Parathyroid adenoma (tissue), 2 donors: ENCODE results near the gene RFTN1.

Experiments
- H2AFZ ChIP-seq: fragments of 300-600 bp; sonication (generic); one replicate; pipeline ENCODE4 v1.7.0; 2017; ENCODE audit warnings: antibody characterized with exemption, mild to moderate bottlenecking
- H3K27ac ChIP-seq: fragments of 300-600 bp; sonication (generic); one replicate; pipeline ENCODE4 v1.7.0; 2017
- H3K27me3 ChIP-seq: fragments of 300-600 bp; sonication (generic); one replicate; pipeline ENCODE4 v1.7.0; 2017; ENCODE audit warnings: low read length; ENCODE audit not compliant: control insufficient read depth, insufficient read depth
- H3K36me3 ChIP-seq: fragments of 300-600 bp; sonication (generic); one replicate; pipeline ENCODE4 v1.7.0; 2017; ENCODE audit warnings: low read length; ENCODE audit not compliant: control insufficient read depth, insufficient read depth
- H3K4me1 ChIP-seq: fragments of 300-600 bp; sonication (generic); one replicate; pipeline ENCODE4 v1.7.0; 2017; ENCODE audit warnings: control low read depth
- H3K4me2 ChIP-seq: fragments of 300-600 bp; sonication (generic); one replicate; pipeline ENCODE4 v1.7.0; 2017; ENCODE audit warnings: low read length
- H3K4me3 ChIP-seq: fragments of 300-600 bp; sonication (generic); one replicate; pipeline ENCODE4 v1.7.0; 2017; ENCODE audit warnings: low read depth, low read length
- H3K79me2 ChIP-seq: fragments of 300-600 bp; sonication (generic); one replicate; pipeline ENCODE4 v1.7.0; 2017; ENCODE audit warnings: control low read depth
- H3K9ac ChIP-seq: fragments of 300-600 bp; sonication (generic); one replicate; pipeline ENCODE4 v1.7.0; 2017; ENCODE audit warnings: mild to moderate bottlenecking
- H3K9me3 ChIP-seq: fragments of 300-600 bp; sonication (generic); one replicate; pipeline ENCODE4 v1.7.0; 2017; ENCODE audit warnings: low read length; ENCODE audit not compliant: control insufficient read depth
- TF ChIP-seq, protein P1 (sequence below): fragments of 300-600 bp; sonication (generic); IDR thresholded peaks from one replicate; pipeline ENCODE4 v1.7.0; 2017; ENCODE audit warnings: antibody characterized with exemption, mild to moderate bottlenecking
- donor health status: primary hyperparathyroidism.

Gene RFTN1

DNA sequence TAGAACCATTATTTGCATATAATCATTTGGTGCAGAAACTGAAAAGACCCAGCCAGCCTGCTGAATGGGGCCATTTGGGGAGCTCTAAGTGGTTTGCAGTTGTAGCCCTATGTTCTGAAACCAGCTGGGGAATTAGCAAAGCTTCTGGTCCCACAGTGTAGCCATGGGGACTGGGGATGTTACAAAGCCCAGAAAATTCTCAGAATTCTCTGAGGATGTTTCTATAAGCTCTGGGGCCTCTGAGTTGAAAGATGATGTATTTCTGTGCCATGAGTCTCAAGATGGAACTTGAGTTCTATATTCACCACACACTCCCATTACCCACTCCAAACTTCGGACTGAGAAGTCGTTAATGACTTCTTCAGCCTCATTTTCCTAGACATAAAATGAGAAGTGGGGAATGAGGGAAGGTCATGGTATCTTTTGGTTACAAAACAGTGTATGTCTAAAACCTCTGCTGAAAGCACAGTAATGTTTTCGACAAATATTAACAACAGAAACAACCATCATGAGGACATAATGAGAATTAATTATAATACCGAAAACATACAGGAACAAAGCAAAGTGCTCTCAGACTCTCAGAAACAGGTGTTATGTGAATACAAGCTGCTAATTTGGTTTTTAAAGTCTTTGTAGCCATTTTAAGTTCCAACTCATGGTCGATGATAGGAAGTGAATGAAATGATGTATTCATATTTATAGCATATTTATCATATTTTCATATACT lies 89.4 kb downstream of the RFTN1 start:
- H3K4me2 ChIP-seq: no peak overlapping the region
- H3K27ac ChIP-seq: no peak overlapping the region
- no peaks in the 10 kb centered on the region for H3K79me2 ChIP-seq
- H3K27me3 ChIP-seq: no peaks in the 10 kb centered on the region
- H3K36me3 ChIP-seq: no peaks in the 10 kb centered on the region
- TF ChIP-seq, protein P1, sequence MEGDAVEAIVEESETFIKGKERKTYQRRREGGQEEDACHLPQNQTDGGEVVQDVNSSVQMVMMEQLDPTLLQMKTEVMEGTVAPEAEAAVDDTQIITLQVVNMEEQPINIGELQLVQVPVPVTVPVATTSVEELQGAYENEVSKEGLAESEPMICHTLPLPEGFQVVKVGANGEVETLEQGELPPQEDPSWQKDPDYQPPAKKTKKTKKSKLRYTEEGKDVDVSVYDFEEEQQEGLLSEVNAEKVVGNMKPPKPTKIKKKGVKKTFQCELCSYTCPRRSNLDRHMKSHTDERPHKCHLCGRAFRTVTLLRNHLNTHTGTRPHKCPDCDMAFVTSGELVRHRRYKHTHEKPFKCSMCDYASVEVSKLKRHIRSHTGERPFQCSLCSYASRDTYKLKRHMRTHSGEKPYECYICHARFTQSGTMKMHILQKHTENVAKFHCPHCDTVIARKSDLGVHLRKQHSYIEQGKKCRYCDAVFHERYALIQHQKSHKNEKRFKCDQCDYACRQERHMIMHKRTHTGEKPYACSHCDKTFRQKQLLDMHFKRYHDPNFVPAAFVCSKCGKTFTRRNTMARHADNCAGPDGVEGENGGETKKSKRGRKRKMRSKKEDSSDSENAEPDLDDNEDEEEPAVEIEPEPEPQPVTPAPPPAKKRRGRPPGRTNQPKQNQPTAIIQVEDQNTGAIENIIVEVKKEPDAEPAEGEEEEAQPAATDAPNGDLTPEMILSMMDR: no peak
- H3K9ac ChIP-seq: no peak overlapping the region
- no peak overlapping the region for H2AFZ ChIP-seq
- no peaks in the 10 kb centered on the region for H3K9me3 ChIP-seq
- no peaks in the 10 kb centered on the region for H3K4me1 ChIP-seq
- no peak overlapping the region for H3K4me3 ChIP-seq

DNA sequence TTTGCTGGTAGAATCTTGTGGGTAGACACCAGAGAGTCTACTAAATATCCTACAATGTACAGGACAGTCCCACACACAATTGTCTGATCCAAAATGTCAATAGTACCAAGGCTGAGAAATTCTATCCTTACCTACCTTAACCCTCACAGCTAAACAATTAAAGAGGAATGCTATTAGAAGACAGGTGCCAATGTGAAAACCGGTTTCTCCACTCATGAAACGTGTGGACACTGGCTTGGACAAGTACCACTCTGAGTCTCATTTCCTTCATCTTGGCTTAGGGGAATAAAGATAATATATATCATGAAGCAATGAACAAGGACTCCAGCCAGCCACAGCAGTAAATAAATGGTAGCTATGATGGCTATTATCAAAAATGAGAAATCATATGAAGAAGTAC lies 90.2 kb downstream of the RFTN1 start:
- no peak overlapping the region for H2AFZ ChIP-seq
- no peak overlapping the region for H3K27ac ChIP-seq
- no peaks in the 10 kb centered on the region for H3K79me2 ChIP-seq
- H3K9me3 ChIP-seq: no peaks in the 10 kb centered on the region
- H3K27me3 ChIP-seq: no peaks in the 10 kb centered on the region
- H3K9ac ChIP-seq: no peak overlapping the region
- TF ChIP-seq, protein P1: no peak
- H3K4me3 ChIP-seq: no peak overlapping the region
- H3K36me3 ChIP-seq: no peaks in the 10 kb centered on the region
- no peaks in the 10 kb centered on the region for H3K4me1 ChIP-seq
- H3K4me2 ChIP-seq: no peak overlapping the region

DNA sequence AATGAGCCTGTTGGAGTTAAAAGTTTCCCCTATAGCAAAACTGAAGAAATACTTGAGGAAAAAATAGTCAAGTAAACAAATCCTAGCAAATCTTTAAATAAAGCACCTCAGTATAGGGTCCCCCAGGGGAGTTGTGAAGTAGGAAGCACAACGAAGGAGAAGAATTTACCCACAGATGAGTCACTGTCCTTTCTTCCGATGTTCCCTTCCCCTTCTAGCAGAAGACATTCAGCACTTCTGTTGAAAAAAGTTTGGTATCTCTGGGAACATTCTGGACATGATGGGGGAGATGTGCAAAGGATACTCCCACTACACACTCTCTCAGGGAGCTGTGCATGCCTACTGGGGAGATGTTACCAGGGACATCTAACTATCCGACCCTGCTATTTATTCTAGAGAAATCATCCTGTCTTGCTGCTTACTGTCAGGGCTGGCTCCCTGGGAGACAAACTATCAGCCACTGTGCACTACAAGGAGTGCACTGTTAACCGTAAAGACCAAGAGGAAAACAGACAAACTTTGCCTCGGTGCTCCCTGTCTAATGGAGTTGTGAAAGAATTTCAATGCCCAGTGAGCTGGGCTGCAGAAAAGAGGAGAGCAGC lies 93.8 kb downstream of the RFTN1 start:
- no peaks in the 10 kb centered on the region for H3K27me3 ChIP-seq
- H3K4me2 ChIP-seq: no peak overlapping the region
- TF ChIP-seq, protein P1: no peak
- no peaks in the 10 kb centered on the region for H3K9me3 ChIP-seq
- H3K36me3 ChIP-seq: no peaks in the 10 kb centered on the region
- no peak overlapping the region for H3K9ac ChIP-seq
- no peak overlapping the region for H2AFZ ChIP-seq
- H3K4me1 ChIP-seq: no peaks in the 10 kb centered on the region
- no peaks in the 10 kb centered on the region for H3K79me2 ChIP-seq
- no peak overlapping the region for H3K27ac ChIP-seq
- H3K4me3 ChIP-seq: no peak overlapping the region

DNA sequence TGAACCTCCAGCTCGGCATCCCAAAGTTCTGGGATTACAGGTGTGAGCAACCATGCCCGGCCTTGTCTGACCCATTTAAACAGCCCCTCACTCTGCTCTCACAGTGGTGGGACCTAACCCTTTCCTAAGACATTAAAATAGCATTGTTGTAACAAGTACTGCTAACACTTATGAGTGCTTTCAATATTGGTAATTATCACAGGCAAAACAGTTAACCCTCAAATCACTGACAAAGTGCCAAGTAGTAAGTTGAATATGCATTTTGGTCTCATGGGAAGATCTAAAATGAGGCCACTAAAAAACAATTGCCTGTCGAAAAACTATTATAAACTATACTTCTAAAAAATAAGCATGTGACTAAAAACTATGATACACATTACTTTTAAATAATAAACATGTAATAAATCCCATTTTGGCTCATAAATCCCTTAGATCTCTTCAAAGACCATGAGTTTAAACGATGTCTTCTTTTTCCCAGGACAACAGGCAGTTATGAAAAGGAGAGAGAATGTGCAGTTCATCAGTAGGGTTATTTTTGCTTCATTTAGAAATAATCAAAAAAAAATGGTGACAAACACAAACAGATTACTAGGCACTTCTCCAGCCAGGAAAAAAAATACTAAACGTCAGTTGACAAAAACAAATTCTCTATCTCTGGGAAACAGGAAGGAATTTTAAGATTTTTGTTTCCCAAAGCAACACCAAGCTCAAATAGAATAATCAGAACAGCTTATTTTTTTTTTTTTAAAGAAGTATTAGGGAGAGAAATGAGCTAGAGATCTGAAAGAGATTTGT lies 95.4 kb downstream of the RFTN1 start:
- Histone ChIP-seq H3K79me2 (no peaks in the 10 kb centered on the region), H3K4me2 (no peak overlapping the region), H2AFZ (no peak overlapping the region), H3K4me3 (no peak overlapping the region), H3K36me3 (no peaks in the 10 kb centered on the region), H3K9ac (no peak overlapping the region), H3K9me3 (no peaks in the 10 kb centered on the region), H3K27me3 (no peaks in the 10 kb centered on the region), H3K4me1 (no peaks in the 10 kb centered on the region), H3K27ac (peak overlapping the region; percentile 2)
- TF ChIP-seq, protein P1: no peak
